K562 (cell line): ENCODE data around the gene PIK3CA. TPM values are rescaled to one million over a fixed set of nuclear protein-coding genes. Genes with fewer than 3 reads are reported as not detected.

Experiments used
- ATAC-seq: fragments of 200-7000 bp; cut with Tn5 transposase; 3 replicates; pipeline ENCODE4 v1.9.1; 2020; ENCODE audit warnings: moderate library complexity
- BruUV-seq: library from RNA; stranded (reverse); fragments of 400-500 nt; replicated peaks from 2 replicates; lab custom pipeline; 2021; lab: Mats Ljungman, UMichigan
- CTCF ChIA-PET: fragments of 300-600 bp; formaldehyde crosslinking; extraction: SDS; loops from one replicate; lab custom pipeline; 2021; ENCODE audit warnings: low intra/inter-chr PET ratio; lab: Yijun Ruan, JAX
- POLR2A ChIA-PET: fragments of 300-600, 350-650 bp; sonication (Branson Sonifier 250); formaldehyde crosslinking; extraction: SDS; loops from one replicate; lab custom pipeline; 2021; ENCODE audit warnings: antibody characterized with exemption, inconsistent platforms; lab: Yijun Ruan, JAX
- DNase-seq, 4 experiments: peaks; one replicate each; pipeline versions ENCODE4 v3.0.0 to v3.0.0-alpha.2; 2011 to 2018; ENCODE audit warnings: low spot score in 3 of 4, mixed read lengths in 3 of 4; ENCODE audit errors: extremely low read depth in 1 of 4
- FAIRE-seq: peaks from 2 replicates; lab custom pipeline; 2011; peaks lifted over from hg19 to GRCh38; lab: Jason Lieb, UNC
- H2AFZ ChIP-seq: 2 replicates; pipeline ENCODE4 v1.6.0; 2011; ENCODE audit warnings: low read depth, low read length, control low read depth, inconsistent platforms
- H3K27ac ChIP-seq: fragments of 200-600 bp; 3 replicates; pipeline ENCODE4 v1.8.0; 2011; ENCODE audit warnings: low read depth, mild to moderate bottlenecking, control low read depth, inconsistent platforms, low read length, moderate library complexity, mixed read lengths; ENCODE audit errors: extremely low read depth
- H3K27me3 ChIP-seq, 2 experiments: fragments of 300-600 bp in 1 of 2; 2 replicates in 1 of 2; 3 replicates in 1 of 2; pipeline versions ENCODE4 v1.6.0 to v1.8.0; 2011; ENCODE audit warnings: inconsistent platforms in 2 of 2, low read length in 2 of 2, mild to moderate bottlenecking in 1 of 2, mixed read lengths in 1 of 2, moderate library complexity in 1 of 2; ENCODE audit not compliant: control insufficient read depth in 2 of 2, insufficient read depth in 2 of 2
- H3K36me3 ChIP-seq: fragments of 300-600 bp; 3 replicates; pipeline ENCODE4 v1.8.0; 2011; ENCODE audit warnings: mild to moderate bottlenecking, low read length, inconsistent platforms; ENCODE audit not compliant: control insufficient read depth, insufficient read depth
- H3K4me1 ChIP-seq, 2 experiments: fragments of 200-600 bp in 1 of 2; replicated peaks in 1 of 2; 2 replicates in 1 of 2; 3 replicates in 1 of 2; pipeline versions ENCODE4 v1.5.1 to v1.8.0; 2011; ENCODE audit warnings: inconsistent platforms in 2 of 2, low read length in 2 of 2, mild to moderate bottlenecking in 1 of 2, mixed read lengths in 1 of 2, moderate library complexity in 1 of 2; ENCODE audit not compliant: control insufficient read depth in 2 of 2, insufficient read depth in 2 of 2
- H3K4me2 ChIP-seq: 2 replicates; pipeline ENCODE4 v1.6.1; 2011; ENCODE audit warnings: low read length, control low read depth, inconsistent platforms, mixed read lengths; ENCODE audit not compliant: insufficient read depth
- H3K4me3 ChIP-seq: fragments of 200-600 bp; sonication (generic), shearing (Covaris generic); 2 replicates; pipeline ENCODE4 v1.5.1; 2016; ENCODE audit warnings: control low read depth, inconsistent platforms
- H3K79me2 ChIP-seq: fragments of 200-600 bp; 3 replicates; pipeline ENCODE4 v1.8.0; 2011; ENCODE audit warnings: low read length, inconsistent platforms; ENCODE audit not compliant: control insufficient read depth, insufficient read depth
- H3K9ac ChIP-seq, 2 experiments: 2 replicates each; pipeline versions ENCODE4 v1.6.0 to v1.6.1; 2011; ENCODE audit warnings: low read depth in 2 of 2, low read length in 2 of 2, control low read depth in 1 of 2, inconsistent platforms in 1 of 2, mild to moderate bottlenecking in 1 of 2, mixed read lengths in 1 of 2; ENCODE audit not compliant: insufficient read depth in 1 of 2
- H3K9me1 ChIP-seq: one replicate; pipeline ENCODE4 v1.6.0; 2011; ENCODE audit warnings: inconsistent platforms, mild to moderate bottlenecking, low read length, moderate library complexity; ENCODE audit not compliant: control insufficient read depth, insufficient read depth
- H3K9me3 ChIP-seq: replicated peaks from 2 replicates; pipeline ENCODE4 v1.5.1; 2011; ENCODE audit warnings: low read depth, low read length, inconsistent platforms; ENCODE audit not compliant: control insufficient read depth, insufficient read depth
- H4K20me1 ChIP-seq: replicated peaks from 2 replicates; pipeline ENCODE4 v1.6.1; 2011; ENCODE audit warnings: low read length, inconsistent platforms, mixed read lengths; ENCODE audit not compliant: control insufficient read depth, insufficient read depth
- BACH1 ChIP-seq: fragments of 200-800 bp; sonication (Bioruptor generic); IDR thresholded peaks from 2 replicates; pipeline ENCODE4 v1.6.1; 2016; ENCODE audit warnings: missing genetic modification characterization, missing compliant biosample characterization
- CXXC5 ChIP-seq: fragments of 250-450 bp; sonication (Bioruptor Pico); IDR thresholded peaks from 2 replicates; pipeline ENCODE4 v1.8.0; 2022; ENCODE audit warnings: inconsistent platforms, mild to moderate bottlenecking, moderate library complexity
- HCFC1 ChIP-seq: IDR thresholded peaks from 2 replicates; pipeline ENCODE4 v1.6.1; 2012; ENCODE audit warnings: low read depth, low read length, improper control_type of control experiment
- MCM5 ChIP-seq: fragments of 450-650 bp; IDR thresholded peaks from 2 replicates; pipeline ENCODE4 v1.6.1; 2016; ENCODE audit warnings: low read depth
- PCBP2 ChIP-seq: fragments of 200-400 bp; formaldehyde crosslinking; IDR thresholded peaks from 2 replicates; pipeline ENCODE4 v1.6.1; 2018; ENCODE audit warnings: low read length, low read depth, mild to moderate bottlenecking, moderate library complexity; ENCODE audit not compliant: poor library complexity, severe bottlenecking
- TARDBP ChIP-seq: fragments of 450-650 bp; IDR thresholded peaks from 2 replicates; pipeline ENCODE4 v1.6.1; 2016
- TBL1XR1 ChIP-seq, 2 experiments: IDR thresholded peaks; 2 replicates each; pipeline ENCODE4 v1.6.1; 2012; ENCODE audit warnings: improper control_type of control experiment in 2 of 2, low read length in 2 of 2, mild to moderate bottlenecking in 1 of 2
- TCF15 ChIP-seq: fragments of 250-450 bp; sonication (Bioruptor Pico); IDR thresholded peaks from 2 replicates; pipeline ENCODE4 v1.8.0; 2022; ENCODE audit warnings: moderate library complexity, mild to moderate bottlenecking, inconsistent platforms
- ZFPM2 ChIP-seq: fragments of 250-450 bp; sonication (Bioruptor Pico); IDR thresholded peaks from 2 replicates; pipeline ENCODE4 v1.5.1; 2022; ENCODE audit warnings: mild to moderate bottlenecking
- ZNF280A ChIP-seq: fragments of 450-650 bp; IDR thresholded peaks from 2 replicates; pipeline ENCODE4 v1.6.1; 2018; ENCODE audit warnings: mild to moderate bottlenecking, low read depth; ENCODE audit not compliant: partially characterized antibody
- WGBS: fragments of 100-300 bp; shearing (Covaris generic); methylation state at CpG from one replicate; pipeline ENCODE4 v1.1.6; 2016; ENCODE audit warnings: low coverage, mixed read lengths; ENCODE audit not compliant: insufficient coverage; ENCODE audit errors: missing lambda C conversion rate; 5-methylcytosine and 5-hydroxymethylcytosine counted together
- in situ Hi-C: fragments of 300-500 bp; cut with MboI; formaldehyde crosslinking; loops from 4 replicates; pipeline ENCODE4 v1.15.0; 2018; ENCODE audit warnings: inconsistent platforms, mixed read lengths
- intact Hi-C: fragments of 100-400 bp; cut with micrococcal nuclease; formaldehyde crosslinking; loops from 2 replicates; pipeline ENCODE4 v1.14.2; 2022
- polyA plus RNA-seq, 8 experiments: library from polyadenylated mRNA; depleted of rRNA in 4 of 8; stranded (reverse) in 5 of 8; unstranded in 3 of 8; fragments of >200 nt; fragmentation: Nextera tagmentation in 2 of 8; fragmentation: Illumina TruSeq in 1 of 8; extraction: Ambion mirVana in 2 of 8; extraction: Trizol in 1 of 8; gene quantifications; 2 replicates each; pipeline versions ENCODE4 v1.2.1 to v1.2.3, GENCODE V29; 2011 to 2014; ENCODE audit warnings: inconsistent platforms in 1 of 8, missing spikeins in 1 of 8
- total RNA-seq, 7 experiments: library from RNA; depleted of rRNA in 6 of 7; stranded (reverse); fragments of >200 nt in 6 of 7; fragmentation: Illumina TruSeq in 2 of 7; extraction: Trizol in 2 of 7; gene quantifications; 2 replicates each; pipeline versions ENCODE4 v1.2.1 to v1.2.3, GENCODE V29; 2011 to 2021; ENCODE audit warnings: low replicate concordance in 1 of 7
- TF ChIP-seq, protein P1 (sequence below): fragments of 150-350 bp; IDR thresholded peaks from 2 replicates; pipeline ENCODE4 v1.6.1; 2014; ENCODE audit warnings: low read depth, mild to moderate bottlenecking, low read length, borderline replicate concordance
- TF ChIP-seq, protein P2 (sequence below): fragments of 450-650 bp; IDR thresholded peaks from 2 replicates; pipeline ENCODE4 v1.6.1; 2016; ENCODE audit warnings: antibody characterized with exemption

PIK3CA gene
- total and polyA plus RNA-seq, 9 of the 15 experiments (the other 6 are each of a cell fraction or from before 2014, with no cell fraction given) = 3.8 to 19.4 (median 10.8) TPM

DNA sequence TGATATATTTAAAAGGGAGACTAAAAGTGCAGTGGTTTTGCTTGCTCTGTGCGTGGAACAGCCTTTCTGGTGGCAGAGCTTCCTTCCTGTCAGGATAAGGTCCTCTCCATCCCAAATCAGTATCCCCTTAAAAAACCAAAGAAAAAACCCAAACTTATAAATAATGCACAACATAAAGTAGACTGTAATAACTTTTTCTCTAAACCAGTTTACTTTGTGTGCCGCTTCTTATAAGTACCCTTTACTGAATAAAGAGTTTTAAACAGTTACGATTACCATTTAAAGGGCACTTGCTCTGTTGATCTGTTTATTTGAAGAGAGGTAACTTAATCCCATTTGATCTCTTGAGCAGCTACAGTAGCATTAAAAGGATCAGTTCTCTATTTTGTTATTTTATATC lies 2.5 kb downstream of the PIK3CA start:
- H3K79me2 ChIP-seq = peaks cover 72% of the 10 kb centered on the region
- H3K4me2 ChIP-seq = no peak overlapping the region

More for the DNA sequence above, 2.5 kb downstream of the PIK3CA start:
- Histone ChIP-seq H3K27ac (no peak overlapping the region), H3K9ac (no peak overlapping the region), H2AFZ (no peak overlapping the region), H3K36me3 (no peaks in the 10 kb centered on the region), H3K27me3 (no peaks in the 10 kb centered on the region), H3K9me1 (no peaks in the 10 kb centered on the region), H3K9me3 (no peaks in the 10 kb centered on the region), H3K4me1 (peaks cover 5 to 14% of the 10 kb centered on the region in 2 experiments; a peak in 3 of 5 replicates), H3K4me3 (no peak overlapping the region), H4K20me1 (peaks cover 11% of the 10 kb centered on the region; the same call in 1 of the 2 replicates)
- BruUV-seq = no TSS peak
- DNase-seq (no peak), FAIRE-seq (no peak), ATAC-seq (no peak)
- CTCF ChIA-PET = no interaction called here
- POLR2A ChIA-PET = no interaction called here
- intact Hi-C loops (no loop called here), in situ Hi-C loops (no loop called here)
- WGBS = 82% methylated on average over 3 of the region's 3 CpGs
- TF ChIP-seq HCFC1 (no peak), TBL1XR1 (IDR thresholded peaks at IDR 0.05; ENCODE audit: low read length in 2 of 2) (no peak), MCM5 (no peak), CXXC5 (no peak), ZNF280A (no peak), TCF15 (no peak), BACH1 (tag) (no peak), ZFPM2 (CRISPR knock-in tag) (no peak), TARDBP (no peak), PCBP2 (no peak)
- TF ChIP-seq, protein P1, sequence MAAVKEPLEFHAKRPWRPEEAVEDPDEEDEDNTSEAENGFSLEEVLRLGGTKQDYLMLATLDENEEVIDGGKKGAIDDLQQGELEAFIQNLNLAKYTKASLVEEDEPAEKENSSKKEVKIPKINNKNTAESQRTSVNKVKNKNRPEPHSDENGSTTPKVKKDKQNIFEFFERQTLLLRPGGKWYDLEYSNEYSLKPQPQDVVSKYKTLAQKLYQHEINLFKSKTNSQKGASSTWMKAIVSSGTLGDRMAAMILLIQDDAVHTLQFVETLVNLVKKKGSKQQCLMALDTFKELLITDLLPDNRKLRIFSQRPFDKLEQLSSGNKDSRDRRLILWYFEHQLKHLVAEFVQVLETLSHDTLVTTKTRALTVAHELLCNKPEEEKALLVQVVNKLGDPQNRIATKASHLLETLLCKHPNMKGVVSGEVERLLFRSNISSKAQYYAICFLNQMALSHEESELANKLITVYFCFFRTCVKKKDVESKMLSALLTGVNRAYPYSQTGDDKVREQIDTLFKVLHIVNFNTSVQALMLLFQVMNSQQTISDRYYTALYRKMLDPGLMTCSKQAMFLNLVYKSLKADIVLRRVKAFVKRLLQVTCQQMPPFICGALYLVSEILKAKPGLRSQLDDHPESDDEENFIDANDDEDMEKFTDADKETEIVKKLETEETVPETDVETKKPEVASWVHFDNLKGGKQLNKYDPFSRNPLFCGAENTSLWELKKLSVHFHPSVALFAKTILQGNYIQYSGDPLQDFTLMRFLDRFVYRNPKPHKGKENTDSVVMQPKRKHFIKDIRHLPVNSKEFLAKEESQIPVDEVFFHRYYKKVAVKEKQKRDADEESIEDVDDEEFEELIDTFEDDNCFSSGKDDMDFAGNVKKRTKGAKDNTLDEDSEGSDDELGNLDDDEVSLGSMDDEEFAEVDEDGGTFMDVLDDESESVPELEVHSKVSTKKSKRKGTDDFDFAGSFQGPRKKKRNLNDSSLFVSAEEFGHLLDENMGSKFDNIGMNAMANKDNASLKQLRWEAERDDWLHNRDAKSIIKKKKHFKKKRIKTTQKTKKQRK = no peak
- TF ChIP-seq, protein P2, sequence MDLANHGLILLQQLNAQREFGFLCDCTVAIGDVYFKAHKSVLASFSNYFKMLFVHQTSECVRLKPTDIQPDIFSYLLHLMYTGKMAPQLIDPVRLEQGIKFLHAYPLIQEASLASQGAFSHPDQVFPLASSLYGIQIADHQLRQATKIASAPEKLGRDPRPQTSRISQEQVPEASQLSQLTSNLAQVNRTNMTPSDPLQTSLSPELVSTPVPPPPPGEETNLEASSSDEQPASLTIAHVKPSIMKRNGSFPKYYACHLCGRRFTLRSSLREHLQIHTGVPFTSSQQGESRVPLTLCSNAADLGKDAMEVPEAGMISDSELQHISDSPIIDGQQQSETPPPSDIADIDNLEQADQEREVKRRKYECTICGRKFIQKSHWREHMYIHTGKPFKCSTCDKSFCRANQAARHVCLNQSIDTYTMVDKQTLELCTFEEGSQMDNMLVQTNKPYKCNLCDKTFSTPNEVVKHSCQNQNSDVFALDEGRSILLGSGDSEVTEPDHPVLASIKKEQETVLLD = no peak
